ENCODE measurements around the gene ZNF664.
"Not testable (repeated sequence)": the region's sequence is repeated elsewhere in the genome, so short reads cannot be mapped to it uniquely, and the experiment has no call there.

ZNF664 gene

DNA sequence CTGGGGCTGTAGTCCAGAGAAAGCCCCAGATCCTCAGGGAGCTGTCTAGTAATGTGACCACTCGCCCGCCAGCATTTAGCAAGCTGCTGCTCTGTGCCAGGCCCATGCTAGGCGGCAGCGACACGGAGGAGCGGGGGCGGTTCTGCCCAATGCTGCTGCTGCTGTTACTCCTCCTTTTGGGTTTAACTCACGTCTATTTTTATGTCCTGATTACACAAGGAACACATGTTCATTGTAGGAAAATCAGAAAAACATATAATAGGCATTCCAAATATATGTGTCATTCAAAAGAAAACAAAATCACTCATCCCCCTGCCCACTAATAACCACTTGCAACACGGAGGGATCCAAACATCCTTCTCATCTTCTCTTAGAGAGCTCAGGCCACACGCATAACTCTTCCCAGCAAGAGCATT is 30.8 kb upstream of the ZNF664 start:
- TF ChIP-seq, protein P1, sequence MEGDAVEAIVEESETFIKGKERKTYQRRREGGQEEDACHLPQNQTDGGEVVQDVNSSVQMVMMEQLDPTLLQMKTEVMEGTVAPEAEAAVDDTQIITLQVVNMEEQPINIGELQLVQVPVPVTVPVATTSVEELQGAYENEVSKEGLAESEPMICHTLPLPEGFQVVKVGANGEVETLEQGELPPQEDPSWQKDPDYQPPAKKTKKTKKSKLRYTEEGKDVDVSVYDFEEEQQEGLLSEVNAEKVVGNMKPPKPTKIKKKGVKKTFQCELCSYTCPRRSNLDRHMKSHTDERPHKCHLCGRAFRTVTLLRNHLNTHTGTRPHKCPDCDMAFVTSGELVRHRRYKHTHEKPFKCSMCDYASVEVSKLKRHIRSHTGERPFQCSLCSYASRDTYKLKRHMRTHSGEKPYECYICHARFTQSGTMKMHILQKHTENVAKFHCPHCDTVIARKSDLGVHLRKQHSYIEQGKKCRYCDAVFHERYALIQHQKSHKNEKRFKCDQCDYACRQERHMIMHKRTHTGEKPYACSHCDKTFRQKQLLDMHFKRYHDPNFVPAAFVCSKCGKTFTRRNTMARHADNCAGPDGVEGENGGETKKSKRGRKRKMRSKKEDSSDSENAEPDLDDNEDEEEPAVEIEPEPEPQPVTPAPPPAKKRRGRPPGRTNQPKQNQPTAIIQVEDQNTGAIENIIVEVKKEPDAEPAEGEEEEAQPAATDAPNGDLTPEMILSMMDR (IDR thresholded peaks at IDR 0.05; ENCODE audit: low read depth, low read length), result no peak
- no peak overlapping the region for H3K4me3 ChIP-seq (ENCODE audit: low read depth, low read length)

DNA sequence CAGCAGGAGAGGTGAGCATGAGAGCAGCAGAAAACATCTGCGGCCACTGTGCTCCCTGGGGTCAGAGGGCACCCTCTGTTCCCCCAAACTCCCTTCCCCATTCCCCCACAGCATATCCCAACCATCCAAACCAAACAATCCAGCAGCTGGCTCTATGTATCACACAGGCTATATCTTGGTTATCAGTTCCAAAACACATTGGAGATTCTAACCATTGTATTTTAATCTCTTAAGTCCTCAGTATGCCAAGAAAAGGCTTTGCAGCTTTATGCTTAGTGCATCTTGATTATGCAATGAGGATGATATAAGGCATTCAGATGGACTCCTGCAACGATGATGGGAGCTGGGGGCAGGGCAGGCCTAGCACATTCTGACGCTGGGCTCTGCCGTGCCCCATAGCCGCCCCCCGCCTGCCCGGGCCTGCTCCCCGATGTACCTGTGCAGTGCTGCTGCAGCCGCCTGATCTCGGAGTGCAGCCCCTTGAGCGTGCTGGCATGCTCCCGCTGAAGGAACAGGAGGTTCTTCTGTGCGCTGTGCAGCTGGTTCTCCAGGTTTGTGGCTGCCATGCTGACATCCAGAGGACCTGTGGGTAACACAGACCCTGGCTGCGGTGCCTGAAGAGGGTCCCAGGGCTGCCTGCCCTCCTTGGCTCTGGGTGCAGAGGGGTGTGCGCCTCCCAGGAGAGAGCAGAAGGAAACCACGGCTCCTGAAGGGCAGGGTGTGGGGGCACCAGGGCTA is 29.9 kb upstream of the ZNF664 start:
- no peak overlapping the region for H3K4me3 ChIP-seq (ENCODE audit: low read depth, low read length)
- TF ChIP-seq, protein P1 (IDR thresholded peaks at IDR 0.05; ENCODE audit: low read depth, low read length), result no peak

DNA sequence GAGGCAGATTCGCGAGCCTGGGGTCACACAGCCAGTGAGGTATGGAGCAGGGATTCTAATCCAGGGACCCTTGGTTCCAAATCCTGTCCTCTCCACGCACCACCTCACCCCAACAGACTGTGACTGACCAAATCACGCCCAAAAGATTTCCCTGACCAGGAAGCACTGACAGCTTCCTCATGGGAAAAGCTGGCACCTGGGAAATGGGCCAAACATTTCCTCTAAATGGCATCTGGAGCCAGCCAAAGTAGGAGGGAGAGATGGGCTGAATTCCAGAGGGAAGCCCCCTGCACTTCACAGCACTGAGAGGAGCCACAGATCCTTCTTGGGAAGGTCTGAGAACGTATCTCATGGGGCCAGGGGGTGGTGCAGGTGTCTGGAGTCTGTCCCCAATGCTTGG is 29.2 kb upstream of the ZNF664 start:
- H3K4me3 ChIP-seq (ENCODE audit: low read depth, low read length), result no peak overlapping the region
- TF ChIP-seq, protein P1 (IDR thresholded peaks at IDR 0.05; ENCODE audit: low read depth, low read length), result no peak

DNA sequence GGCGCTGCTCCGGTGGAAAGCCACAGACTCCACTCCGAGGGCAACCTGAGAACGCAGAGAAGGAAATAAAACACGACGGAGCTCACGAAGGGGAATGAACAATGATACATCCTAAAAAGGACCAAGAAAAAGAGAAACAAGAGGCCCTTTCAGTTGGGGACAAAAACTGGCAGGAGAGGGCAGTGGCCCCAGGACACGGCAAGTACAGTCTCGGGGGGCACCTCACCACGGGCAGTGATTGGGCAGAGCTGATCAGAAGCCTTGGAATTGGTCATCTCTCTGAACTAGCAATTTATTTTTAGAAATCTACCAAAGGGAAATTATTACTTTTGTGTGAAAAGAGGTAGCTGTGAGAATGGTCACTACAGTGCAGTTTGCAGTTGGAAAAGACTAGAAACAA is 28.3 kb upstream of the ZNF664 start:
- H3K4me3 ChIP-seq (ENCODE audit: low read depth, low read length), result no peak overlapping the region
- TF ChIP-seq, protein P1 (IDR thresholded peaks at IDR 0.05; ENCODE audit: low read depth, low read length), result no peak

DNA sequence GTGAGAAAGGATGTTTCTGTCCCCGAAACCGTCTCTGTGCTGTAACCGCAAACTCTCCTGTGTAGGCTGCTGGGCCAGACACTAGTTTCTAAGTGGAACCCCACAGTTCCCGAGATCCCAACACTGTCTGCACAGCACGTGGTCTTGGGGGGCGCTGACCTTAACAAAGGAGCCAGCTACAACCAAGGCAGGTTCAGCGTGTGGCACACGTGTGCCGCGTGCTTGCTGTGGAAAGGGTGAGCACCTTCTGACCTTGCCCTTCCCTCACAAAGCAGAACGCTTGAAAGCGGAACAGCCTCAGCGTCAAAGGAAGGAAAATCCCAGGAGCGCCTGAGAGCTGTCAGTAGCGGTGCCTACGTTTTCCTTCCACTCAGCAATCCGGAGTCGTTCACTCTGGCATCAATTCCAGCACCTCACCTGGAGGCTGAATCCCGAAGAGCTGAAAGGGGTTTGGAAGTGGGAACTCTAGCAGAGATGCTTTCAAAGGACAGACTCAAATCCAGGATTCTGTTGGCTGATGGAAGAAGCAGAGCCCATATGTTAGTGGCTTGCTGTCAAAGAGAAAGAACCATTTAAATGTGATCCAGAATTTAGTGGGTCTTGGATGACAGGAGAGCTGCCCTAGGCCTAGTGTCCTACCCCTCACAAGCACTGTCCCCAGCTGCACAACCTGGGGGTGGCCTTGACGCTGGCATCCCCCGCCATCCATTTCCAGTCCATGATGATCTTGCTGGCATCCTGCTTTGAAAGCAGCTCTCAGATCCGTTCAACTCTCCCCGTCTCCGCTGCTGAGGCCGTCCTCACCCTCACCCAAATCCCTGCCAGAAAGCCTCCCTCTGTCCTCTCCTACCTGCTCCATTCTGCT is 27.5 kb upstream of the ZNF664 start:
- TF ChIP-seq, protein P1 (IDR thresholded peaks at IDR 0.05; ENCODE audit: low read depth, low read length), result no peak
- H3K4me3 ChIP-seq (ENCODE audit: low read depth, low read length), result no peak overlapping the region

DNA sequence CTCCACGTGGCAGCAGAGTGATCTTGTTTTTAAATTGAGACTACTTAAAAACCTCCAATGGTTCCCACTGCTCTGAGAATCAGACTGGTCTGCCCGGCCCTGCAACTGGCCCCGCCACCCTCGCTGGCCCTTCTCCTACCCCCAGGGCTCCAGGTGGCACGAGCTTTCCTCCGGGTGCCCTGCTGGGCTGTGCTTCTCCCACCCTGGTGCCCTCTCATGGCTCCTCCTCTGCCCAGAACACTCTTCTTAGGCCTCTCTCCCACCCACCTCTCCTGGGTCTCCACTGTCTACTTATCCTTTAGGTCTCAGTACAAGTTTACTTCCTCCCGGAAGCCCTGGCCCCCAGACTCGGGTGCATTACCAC is 26.9 kb upstream of the ZNF664 start:
- H3K4me3 ChIP-seq (ENCODE audit: low read depth, low read length), result no peak overlapping the region
- TF ChIP-seq, protein P1 (IDR thresholded peaks at IDR 0.05; ENCODE audit: low read depth, low read length), result no peak

DNA sequence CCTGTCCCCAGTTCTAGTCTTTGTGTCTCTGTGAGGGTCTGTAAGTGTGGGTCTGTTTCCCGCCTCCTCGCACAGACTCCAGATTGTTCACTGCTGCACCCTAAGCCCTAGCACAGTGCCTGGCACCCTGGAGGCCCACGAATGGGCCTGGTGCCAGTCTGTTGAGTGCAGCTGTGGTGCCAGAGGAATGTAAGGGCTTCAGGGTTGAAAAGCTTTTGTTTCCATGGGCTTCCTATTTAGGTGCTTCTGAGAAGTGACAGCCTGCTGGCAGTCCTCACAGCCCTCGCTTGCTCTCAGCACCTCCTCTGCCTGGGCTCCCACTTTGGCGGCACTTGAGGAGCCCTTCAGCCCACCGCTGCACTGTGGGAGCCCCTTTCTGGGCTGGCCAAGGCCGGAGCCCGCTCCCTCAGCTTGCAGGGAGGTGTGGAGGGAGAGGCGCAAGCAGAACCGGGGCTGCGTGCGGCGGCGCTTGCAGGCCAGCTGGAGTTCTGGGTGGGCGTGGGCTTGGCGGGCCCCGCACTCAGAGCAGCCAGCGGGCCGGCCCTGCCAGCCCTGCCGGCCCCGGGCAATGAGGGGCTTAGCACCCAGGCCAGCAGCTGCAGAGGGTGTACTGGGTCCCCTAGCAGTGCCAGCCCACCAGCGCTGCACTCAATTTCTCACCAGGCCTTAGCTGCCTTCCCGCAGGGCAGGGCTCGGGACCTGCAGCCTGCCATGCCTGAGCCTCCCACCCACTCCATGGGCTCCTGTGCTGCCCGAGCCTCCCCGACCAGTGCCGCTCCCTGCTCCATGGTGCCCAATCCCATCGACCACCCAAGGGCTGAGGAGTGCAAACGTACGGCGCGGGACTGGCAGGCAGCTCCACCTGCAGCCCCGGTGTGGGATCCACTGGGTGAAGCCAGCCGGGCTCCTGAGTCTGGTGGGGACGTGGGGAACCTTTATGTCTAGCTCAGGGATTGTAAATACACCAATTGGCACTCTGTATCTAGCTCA is 26.2 kb upstream of the ZNF664 start:
- H3K4me3 ChIP-seq (ENCODE audit: low read depth, low read length), result not testable (repeated sequence)

DNA sequence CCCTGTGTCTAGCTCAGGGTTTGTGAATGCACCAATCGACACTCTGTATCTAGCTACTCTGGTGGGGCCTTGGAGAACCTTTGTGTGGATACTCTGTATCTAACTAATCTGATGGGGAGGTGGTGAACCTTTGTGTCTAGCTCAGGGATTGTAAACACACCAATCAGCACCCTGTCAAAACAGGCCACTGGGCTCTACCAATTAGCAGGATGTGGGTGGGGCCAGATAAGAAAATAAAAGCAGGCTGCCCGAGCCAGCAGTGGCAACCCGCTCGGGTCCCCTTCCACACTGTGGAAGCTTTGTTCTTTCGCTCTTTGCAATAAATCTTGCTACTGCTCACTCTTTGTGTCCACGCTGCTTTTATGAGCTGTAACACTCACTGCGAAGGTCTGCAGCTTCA is 25.5 kb upstream of the ZNF664 start:
- not testable (repeated sequence) for H3K4me3 ChIP-seq (ENCODE audit: low read depth, low read length)
